Stimulated activated CD8-positive, alpha-beta memory T cell treated with anti-CD3 and anti-CD28 coated beads, Interleukin-12 subunit alpha, Interleukin-12 subunit beta, amount 100 ng/mL, for 24 hours (primary cell): ENCODE data around the gene BCAS1.
"Not testable (repeated sequence)": the region's sequence is repeated elsewhere in the genome, so short reads cannot be mapped to it uniquely, and the experiment has no call there.

Experiments
- DNase-seq: peaks from one replicate; pipeline ENCODE4 v3.0.0-alpha.2; 2020; ENCODE audit errors: extremely low read depth

Gene BCAS1

DNA sequence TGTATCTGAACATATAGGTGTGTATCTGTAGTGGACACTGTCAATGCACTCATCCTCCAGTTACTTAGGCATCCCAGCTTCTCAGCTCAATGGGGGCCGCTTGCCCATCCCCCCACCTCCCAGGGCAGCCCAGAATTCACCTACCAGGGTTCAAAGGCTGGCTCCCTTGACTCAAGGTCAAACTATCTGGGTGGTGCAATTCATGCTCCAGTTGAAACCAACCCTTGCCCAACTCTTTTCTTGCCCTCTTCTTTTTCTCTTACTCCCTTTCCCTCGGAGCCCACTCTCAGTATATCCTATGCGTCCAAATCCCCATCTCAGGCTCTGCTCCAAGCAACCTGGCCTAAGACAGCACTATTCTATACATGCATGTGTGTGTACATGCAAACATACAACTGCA lies 127.4 kb downstream of the BCAS1 start:
- DNase-seq: no peak

DNA sequence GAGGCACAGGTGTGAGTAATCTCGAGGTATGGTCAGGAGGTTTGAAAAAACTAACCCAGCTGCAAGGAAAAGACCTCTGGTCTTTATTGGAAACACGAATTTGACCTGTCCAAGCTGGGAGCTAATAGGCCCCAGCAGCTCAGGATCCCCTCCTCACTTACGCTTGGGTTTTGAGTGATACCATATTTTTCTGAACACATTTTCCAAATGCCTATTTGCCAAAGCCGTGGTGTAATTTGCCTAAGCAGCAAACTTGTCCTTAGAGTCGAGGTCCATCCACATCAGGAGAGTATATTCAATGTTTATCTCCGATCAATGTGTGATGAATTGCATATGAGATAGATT lies 128.0 kb downstream of the BCAS1 start:
- no peak for DNase-seq

DNA sequence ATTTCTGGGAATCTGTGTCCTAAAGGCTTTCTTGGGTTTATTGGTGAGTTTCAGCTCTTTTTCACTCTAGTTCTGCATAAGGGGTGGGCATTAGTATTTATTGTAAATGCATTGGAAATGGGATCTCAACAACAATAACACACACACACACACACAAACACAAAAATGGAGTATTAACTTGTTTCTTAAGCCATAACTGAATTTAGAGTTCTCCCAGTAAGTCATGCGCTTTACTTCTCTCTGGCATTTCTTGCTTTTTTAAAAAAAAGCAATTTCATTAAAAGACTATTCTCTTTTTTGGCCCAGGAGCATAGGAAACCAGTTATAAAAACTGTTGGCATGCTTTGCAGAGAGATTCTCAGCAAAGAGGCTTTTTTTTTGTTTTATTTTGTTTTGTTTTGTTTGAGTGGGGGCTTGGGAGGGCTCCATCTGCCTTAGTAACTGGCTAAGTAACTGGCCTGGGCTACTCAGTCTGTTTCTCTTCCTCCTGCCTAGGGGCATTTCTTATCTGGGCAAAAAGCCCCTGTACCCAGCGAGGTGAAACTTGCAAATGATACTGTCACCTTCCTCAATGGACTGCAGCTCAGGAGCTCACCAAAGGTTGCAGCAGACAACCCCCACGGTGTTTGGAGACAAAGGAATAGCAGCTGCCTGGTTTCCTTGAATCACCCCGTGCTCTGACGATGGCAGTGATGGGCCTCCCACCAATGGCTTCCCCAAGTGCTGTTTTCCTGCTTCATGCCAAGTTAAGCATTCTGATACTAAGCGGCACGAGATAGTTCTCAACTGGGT lies 128.5 kb downstream of the BCAS1 start:
- DNase-seq: no peak

DNA sequence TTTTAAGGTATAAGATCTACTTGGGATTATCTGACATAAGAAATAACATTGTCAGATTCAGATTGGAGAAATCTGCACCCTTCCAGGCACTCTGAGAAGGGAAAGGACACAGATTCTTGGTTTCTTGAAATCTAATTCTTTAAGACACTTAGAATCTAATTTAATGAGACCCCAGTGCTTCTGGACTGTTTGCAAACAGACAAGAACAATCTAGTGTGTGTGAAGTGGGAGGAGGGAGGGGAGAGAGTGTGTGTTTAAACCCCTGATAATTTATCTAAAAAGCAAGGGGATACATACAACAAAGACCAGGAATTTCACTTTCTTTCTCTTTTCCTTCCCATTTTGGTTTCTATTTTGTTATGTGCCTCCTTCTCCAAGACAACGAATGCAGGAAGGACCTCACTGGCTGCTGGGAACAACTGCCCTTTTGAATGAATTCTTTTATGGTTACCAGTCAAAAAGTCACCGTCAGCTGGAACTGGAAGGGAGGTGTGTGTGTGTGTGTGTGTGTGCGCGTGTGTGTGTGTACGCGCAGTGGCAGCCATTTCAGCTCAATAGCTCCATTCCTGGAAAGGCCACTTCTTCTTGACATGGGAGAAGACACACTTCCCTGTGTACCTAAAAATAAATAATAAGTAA lies 129.4 kb downstream of the BCAS1 start:
- no peak for DNase-seq

DNA sequence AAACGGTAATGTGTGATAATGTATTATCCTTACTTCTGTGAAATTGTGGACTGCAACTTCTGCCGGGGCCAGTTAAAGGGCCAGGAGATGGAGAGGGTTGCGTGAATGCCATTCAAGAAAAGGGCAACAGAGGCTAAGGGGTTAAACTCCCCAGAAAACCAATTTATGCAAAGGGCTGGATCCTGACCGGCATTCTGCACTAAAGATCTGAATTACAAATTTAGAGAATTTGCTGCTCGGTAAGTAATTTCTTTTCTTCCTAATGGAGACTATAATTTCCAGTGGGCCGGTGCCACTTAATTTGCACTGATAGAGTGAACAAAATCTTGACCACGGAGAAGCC lies 130.1 kb downstream of the BCAS1 start:
- no peak for DNase-seq

DNA sequence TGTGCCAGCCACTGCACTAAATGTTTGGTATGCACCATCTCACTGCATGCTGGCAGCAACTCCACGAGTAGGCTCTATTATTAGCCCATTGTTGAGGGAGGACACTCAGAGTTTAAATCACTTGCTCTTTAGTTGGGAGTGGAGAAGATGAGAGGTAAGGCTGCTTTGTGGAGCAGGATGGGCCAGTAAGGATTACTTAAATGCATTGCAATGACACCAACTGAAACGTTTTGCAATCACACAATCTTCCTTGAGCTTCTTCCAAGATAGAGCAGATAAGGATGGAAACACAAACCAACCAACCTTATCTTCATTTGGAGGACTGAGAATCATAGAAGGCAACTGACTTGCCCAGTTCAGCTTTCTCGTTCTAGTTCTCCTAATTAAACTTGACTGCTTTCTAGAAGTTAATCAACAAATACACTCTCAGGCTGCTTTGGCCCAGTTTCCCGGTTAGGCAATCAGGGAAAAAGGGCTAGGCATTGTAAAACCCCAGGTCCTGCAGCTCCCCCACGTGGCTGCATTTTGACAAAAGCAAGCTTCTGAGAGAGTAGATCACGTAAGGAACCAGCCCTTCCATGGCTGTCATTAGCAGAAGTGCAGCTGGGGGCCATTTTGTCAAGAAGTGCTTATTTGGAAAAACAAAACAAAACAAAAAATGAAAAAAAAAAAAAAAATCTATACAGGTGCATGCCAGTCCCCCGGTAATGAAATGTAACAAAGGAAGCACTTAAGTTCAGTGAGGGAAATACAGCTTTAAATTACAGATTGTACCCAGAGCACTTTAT lies 130.6 kb downstream of the BCAS1 start:
- DNase-seq: peak; percentile 21

DNA sequence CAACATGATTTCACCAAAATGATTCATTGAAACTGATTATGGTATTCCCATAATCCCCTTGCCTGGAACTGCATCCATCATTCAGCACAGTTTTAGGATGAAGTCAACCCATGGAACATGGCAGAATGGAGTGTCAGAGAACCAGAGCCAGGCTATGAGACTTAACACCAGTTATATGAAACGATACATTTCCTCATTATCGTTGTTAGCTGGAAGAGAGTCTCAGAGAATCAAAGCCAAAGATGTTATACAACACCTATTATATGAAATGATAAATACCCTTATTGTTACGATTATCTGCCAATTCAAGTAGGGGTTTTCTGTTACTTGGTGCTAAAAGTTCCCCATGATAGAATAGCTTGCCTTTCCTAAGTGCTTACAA lies 131.2 kb downstream of the BCAS1 start:
- no peak for DNase-seq

DNA sequence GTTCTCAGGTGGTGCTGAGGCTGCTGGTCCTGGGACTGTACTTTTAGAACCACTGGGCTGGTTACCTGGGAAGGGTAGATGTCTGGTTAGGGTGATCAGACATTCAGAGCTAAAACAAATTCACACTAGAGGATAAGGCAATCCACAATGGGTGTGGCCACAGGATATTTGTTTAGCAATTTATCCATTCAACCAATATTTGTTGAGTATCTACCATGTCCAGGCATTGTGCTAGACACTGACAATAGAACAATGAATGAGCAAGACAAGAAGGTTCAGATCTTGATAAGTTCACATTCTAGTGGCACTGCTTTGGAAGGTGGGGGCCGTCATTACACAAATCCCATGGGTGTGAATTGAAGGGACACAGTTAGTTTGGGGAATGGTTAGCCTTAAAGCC lies 131.7 kb downstream of the BCAS1 start:
- no peak for DNase-seq

DNA sequence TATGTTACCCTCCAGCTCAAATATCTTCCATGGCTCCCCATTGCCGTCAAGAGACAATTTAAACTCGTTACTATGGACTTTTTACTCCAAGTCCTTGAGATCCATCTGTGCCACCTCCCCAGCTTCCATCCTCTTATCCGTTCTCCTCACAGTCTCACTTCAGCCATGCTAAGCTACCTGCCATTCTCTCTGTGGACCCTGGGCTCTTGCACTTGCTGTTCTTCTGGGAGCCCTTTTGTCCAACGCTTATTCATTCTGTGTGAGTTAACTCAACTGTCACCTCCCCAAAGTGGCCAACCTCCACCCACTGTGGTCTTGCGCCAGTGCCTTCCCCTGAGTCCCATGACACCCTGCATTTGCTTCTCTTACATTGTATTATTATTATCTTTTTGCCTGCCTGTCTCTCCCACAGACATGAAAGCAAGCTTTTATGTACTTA lies 132.4 kb downstream of the BCAS1 start:
- DNase-seq: no peak

DNA sequence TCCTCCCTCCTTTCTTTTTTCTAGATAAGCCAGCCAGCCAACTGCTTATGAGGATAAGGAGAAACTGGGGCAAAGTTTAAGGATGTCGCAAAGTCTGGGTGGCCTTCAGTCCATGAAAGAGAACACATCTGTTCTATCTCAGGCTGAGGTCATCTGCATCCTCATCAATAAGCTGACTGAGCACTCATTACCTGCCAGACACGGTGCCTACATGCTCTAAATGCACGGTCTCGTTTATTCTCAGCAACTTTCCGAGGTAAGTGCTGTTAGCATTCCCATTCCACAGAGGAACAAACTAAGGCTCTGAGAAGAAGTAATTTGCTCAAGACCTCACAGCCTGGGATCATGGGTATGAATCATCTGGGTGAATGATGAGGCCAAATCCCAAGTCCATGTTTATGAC lies 133.1 kb downstream of the BCAS1 start:
- no peak for DNase-seq

DNA sequence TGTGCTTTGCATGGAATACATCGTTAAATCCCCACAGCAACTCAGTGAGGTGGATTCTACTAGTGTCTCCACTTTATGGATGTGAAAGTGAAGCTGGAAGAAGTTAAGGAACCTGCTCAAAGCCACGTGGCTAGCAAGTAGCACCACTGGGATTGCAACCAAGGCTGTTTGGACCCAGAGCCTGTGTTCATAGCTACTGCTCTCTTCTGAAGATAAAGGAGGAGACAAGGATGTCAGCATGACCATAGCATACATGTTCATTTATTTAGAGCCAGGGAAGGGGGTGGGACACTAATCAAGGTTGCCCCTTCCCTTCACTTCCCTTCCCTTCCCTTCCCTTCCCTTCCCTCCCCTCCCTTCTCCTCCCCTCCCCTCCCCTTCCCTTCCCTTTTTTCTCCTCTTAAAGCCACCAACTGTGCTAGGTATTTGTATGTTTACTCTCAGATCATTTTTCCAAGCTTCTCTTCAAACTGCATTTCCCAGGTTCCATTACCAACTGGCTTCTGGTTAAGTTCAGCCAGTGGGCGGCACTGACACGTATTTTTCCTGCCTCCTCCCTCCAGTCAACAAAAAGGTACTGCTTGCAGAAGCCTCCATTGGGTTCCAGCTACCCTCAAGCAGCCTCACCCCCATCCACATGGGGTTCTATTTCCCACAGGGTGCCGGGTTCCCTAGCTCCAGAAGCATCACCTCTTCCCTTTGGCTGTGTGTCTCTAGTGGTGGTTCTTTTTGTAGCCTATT lies 134.9 kb downstream of the BCAS1 start:
- no peak for DNase-seq

DNA sequence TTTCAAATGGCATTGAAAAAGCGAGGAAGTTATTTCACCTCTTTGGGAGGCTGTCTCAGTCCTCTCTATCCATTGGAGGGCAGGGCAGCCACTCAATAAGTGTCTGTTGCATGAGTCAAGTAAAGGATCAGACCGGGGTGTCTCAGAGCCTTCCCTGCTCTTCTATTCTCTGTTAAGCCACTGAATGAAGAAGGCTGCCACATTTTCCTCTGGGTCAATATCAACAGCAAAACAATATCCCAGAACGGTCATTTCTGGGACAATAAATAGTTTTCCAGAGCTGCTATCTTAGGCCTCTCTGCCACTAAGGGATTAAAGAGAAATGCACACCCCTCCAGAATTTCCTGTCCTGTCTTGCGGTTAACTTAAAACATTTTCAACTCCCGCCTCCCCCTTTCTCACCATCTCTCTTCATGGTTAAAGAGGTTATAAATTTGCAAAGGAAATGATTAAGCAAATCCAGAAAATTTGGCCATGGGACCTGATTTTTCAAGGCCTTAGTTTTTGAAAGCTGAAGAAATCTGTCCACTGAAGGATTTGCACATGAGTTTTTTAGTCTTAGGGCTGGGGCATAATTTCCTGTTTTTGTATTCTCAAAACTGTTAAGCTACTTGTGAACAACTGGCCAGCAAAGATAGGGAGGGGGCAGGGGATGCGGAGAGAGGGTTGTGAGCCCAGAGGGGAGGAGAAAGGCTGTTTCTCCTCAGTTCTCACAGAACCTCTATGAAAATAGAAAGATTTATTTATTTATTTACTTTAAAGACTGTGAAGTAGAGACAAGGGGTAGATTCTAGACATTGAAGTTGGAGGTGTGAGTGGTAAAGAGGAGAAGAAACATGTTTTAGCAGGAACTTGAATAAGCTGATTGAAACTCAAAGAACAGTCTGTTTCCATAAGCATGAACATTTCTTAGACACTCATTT lies 135.7 kb downstream of the BCAS1 start:
- no peak for DNase-seq

DNA sequence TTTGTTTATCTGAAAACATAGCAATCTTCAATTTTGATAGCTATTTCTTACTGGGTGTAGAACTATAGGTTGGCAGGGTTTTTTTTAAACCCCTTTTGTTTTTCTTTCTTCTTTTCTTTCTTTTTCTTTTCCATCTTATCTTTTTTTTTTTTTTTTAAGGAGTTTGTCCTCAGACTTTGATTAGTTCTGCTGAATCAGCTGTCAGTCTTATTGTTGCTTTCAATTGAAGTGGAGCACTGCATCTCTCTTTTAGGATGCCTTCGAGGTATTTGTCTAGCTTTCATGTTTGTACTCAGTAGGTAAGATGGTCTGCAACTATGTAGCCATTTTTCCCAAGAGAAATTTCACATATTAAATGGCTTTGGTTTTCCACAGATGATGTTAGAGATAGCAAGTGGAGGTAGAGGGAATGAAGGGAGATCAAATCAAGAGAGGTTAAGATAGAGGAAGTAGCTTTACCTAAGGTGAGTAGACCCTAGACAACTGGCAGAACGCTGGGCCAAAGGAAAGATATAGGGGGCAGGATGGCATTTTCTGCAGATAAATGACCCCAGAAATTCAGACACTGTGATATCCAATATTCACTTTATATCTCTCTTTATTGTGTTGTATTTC lies 137.1 kb downstream of the BCAS1 start:
- DNase-seq: no peak

DNA sequence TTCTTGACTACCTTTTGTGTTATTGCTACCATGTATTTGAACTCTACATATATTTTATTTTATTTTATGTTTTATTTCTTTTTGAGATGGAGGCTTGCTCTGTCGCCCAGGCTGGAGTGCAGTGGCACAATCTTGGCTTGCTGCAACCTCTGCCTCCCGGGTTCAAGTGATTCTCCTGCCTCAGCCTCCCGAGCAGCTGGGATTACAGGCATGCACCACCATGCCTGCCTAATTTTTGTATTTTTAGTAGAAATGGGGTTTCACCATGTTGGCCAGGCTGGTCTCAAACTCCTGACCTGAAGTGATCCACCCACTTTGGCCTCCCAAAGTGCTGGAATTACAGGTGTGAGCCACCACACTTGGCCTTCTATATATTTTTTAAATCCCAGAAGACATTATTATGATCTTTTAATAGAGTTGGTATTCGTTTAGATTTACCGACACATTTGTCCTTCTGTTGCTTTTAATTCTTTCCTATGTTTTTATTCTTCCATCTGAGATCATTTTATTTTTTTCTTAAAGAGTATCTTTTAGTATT lies 137.7 kb downstream of the BCAS1 start:
- DNase-seq: not testable (repeated sequence)

DNA sequence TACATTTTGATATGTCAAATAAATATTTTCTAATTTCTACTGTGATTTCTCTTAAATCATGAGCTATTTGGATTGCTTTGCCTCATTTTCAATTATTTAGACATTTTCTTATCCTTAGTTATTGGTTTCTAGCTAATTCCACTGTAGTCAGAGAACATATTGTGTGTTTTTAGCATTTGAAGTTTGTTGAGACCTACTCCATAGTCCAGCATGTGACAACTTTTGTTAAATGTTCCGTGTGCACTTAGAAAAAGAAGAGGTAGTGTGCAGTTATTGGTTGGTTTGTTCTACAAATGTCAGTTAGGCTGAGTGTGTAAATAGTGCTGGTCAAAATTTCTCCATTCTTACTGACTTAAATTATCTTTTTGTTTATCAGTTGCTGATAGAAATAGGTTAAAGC lies 138.8 kb downstream of the BCAS1 start:
- DNase-seq: no peak

DNA sequence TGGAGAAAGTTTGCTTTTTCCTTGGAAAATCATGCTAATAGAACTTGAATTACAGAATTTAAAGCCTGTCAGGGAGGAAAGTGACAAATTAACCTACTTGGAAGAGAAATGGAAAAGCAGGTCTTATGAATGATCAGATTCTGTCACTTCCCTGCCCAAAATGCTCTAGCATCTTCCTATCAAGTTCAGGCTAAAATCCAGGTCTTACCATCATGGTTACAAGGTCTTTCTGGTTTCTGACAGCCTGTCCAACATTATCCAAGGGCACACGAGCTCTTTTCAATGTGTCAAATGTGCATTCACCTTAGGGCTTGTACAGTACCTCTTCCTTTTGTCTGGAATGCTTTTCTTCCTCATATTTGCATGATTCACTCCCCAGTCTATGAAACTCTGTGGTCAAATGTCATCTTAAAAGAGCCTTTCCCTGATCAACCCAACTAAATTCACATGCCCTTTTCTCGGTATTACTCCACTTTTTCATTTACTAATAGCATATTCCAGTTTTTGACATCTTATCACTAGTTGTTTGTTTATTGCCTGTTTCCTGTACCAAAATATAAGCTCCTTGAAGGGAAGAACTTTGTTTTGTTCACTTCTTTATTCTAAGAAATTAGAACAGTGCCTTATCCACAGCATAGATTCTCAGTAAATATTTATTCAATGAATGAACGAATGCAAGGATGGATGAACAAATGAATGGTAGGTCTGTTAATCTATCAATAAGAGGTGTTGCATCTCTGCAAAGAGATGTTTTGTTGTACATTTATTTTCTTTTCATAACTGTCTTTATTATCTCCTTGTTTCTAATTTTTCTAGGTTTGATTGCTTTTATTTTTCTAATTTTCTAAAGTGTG lies 139.5 kb downstream of the BCAS1 start:
- no peak for DNase-seq

DNA sequence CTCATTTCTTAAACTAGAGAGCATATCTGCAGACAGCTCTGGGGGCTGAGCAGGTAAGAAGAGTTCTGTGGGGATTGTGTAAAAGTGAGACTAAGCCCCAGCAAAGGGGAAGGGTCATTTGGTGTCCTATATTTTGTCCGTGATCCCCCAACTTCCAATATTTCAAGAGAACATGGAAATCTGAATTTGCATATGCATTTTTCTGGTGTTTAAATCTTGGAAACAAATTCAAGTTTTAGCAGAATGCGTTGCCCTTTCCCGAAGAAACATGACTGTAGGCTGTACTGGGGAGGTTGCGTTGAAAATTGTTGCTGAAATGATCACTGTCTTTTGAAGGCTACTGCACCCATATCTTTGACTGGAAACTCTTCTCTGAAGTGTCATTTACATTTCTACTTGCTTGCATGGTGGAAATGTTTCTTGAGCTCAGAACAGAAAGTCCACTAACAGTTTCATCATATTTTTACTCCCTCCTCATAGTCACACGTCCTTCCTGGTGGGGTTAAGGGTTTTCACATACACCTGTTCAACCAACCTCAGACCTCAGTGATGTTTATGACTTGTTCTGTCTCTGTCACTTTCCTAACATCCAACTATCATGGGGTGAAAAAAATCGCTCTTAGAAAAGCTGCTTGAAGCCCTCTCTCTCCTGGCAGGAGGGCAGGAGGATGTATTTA lies 140.3 kb downstream of the BCAS1 start:
- DNase-seq: no peak

DNA sequence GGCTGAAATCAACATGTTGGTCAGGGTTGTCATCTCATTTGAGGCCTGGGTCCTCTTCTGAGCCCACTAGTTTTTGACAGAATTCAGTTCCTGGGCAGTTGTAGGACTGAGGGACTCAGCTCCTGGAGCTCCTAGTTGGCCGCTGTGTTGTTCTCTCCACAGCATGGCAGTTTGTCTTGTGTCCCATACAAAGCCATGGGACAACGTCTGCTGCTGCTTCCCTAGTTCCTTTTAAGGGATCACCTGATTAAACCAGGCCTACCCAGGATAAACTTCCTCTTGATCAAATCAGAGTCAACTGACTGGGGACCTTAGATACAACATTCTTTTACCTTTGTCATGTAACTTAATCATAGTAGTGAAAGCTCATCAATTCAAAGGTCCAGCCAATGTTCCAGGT lies 141.0 kb downstream of the BCAS1 start:
- DNase-seq: no peak

DNA sequence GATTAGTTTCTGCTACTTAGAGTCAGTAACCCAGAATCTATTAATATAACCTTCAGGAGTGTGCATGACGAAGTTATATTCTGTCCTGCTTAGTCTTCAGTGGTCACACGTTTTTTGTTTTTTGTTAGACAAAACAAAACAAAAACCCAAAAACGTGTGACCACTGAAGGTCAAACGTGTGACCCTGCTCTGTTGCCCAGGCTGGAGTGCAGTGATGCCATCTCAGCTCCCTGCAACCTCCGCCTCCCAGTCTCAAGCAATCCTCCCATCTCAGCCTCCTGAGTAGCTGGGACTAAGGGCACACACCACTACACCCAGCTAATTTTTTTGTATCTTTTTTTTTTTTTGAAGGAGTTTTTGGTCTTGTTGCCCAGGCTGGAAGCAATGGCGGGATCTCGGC lies 142.4 kb downstream of the BCAS1 start:
- no peak for DNase-seq
